ENCODE measurements around the gene HIBCH. TPM values are rescaled to one million over a fixed set of nuclear protein-coding genes. Genes with fewer than 3 reads are reported as not detected.
A peak's percentile ranks its signal among the peaks of the same experiment; 100 is the strongest.

HIBCH gene
- total and polyA plus RNA-seq, 9 of the 15 experiments (the other 6 are each of a cell fraction or from before 2014, with no cell fraction given), result 17.0 to 65.4 (median 28.3) TPM

GRCh38 chr2:190355968-190356644, 36.5 kb upstream of the HIBCH start (continued):
- TF ChIP-seq HINFP (tag; conservative IDR thresholded peaks at IDR 0.05; ENCODE audit: low read depth), result 0 out of 2 replicates have a peak, but pooled peaks have one; percentile 19
- no peak for TF ChIP-seq SIN3B (IDR thresholded peaks at IDR 0.05; ENCODE audit: low read depth)
- no peak for TF ChIP-seq ZNF695 (CRISPR knock-in tag; IDR thresholded peaks at IDR 0.05)
- TF ChIP-seq ZNF592 (IDR thresholded peaks at IDR 0.05), result peak; percentile 42
- TF ChIP-seq ARID1B (IDR thresholded peaks at IDR 0.05), result no peak
- peak; percentile 17; the same call in 1 of the 2 replicates for TF ChIP-seq ZNF24 (IDR thresholded peaks at IDR 0.05)
- no peak for TF ChIP-seq JUND (IDR thresholded peaks at IDR 0.05; ENCODE audit: borderline replicate concordance, low read depth, low read length)
- TF ChIP-seq JUND (tag; IDR thresholded peaks at IDR 0.05; ENCODE audit: borderline replicate concordance, low read depth, low read length), result 0 out of 3 replicates have a peak, but pooled peaks have one; percentile 6
- TF ChIP-seq CEBPB (tag; IDR thresholded peaks at IDR 0.05), result peak; percentile 91
- no peak for TF ChIP-seq CEBPG (CRISPR knock-in tag; IDR thresholded peaks at IDR 0.05)
- TF ChIP-seq CEBPG (tag; conservative IDR thresholded peaks at IDR 0.05 in 1 of 2, IDR thresholded peaks at IDR 0.05 in 1 of 2), result peak; percentile 68 to 72
- TF ChIP-seq CXXC5 (CRISPR knock-in tag; IDR thresholded peaks at IDR 0.05), result peak; percentile 24; the same call in 1 of the 2 replicates
- TF ChIP-seq TFAM (CRISPR knock-in tag; conservative IDR thresholded peaks at IDR 0.05), result no peak

All from K562 (cell line).